CD14-positive monocyte (primary cell): ENCODE results near the gene NEK9. TPM values are rescaled to one million over a fixed set of nuclear protein-coding genes. Genes with fewer than 3 reads are reported as not detected.

Experiments
- DNase-seq, 3 donors: peaks; one replicate each; pipeline ENCODE4 v3.0.0-alpha.2; 2011 to 2022
- H2AFZ ChIP-seq: 2 replicates; pipeline ENCODE4 v1.6.0; 2012; ENCODE audit warnings: mild to moderate bottlenecking, low read depth, low read length, inconsistent platforms; ENCODE audit not compliant: insufficient read depth, poor library complexity, severe bottlenecking
- H3K27ac ChIP-seq, 2 donors: 1 replicate in 1 of 2; 2 replicates in 1 of 2; pipeline ENCODE4 v1.5.1; 2012 to 2013; ENCODE audit warnings: low read length in 2 of 2, control low read depth in 1 of 2, inconsistent platforms in 1 of 2, low read depth in 1 of 2, mild to moderate bottlenecking in 1 of 2
- H3K27me3 ChIP-seq, 2 donors: one replicate each; pipeline versions ENCODE4 v1.6.0 to v1.6.1; 2011 to 2013; ENCODE audit warnings: low read length in 2 of 2; ENCODE audit not compliant: control insufficient read depth in 2 of 2, insufficient read depth in 2 of 2
- H3K36me3 ChIP-seq, 2 donors: replicated peaks in 1 of 2; 1 replicate in 1 of 2; 2 replicates in 1 of 2; pipeline versions ENCODE4 v1.5.1 to v1.6.1; 2012 to 2013; ENCODE audit warnings: low read length in 2 of 2, control low read depth in 1 of 2, inconsistent platforms in 1 of 2, mild to moderate bottlenecking in 1 of 2; ENCODE audit not compliant: insufficient read depth in 2 of 2, control insufficient read depth in 1 of 2
- H3K4me1 ChIP-seq, 2 donors: 1 replicate in 1 of 2; 2 replicates in 1 of 2; pipeline versions ENCODE4 v1.5.1 to v1.6.1; 2012 to 2013; ENCODE audit warnings: low read length in 2 of 2, control low read depth in 1 of 2, inconsistent platforms in 1 of 2, mild to moderate bottlenecking in 1 of 2, moderate library complexity in 1 of 2; ENCODE audit not compliant: insufficient read depth in 2 of 2, control insufficient read depth in 1 of 2
- H3K4me2 ChIP-seq: replicated peaks from 2 replicates; pipeline ENCODE3; 2012; ENCODE audit warnings: low read length, moderate library complexity, mild to moderate bottlenecking; ENCODE audit not compliant: poor library complexity, severe bottlenecking; ENCODE audit errors: extremely low read depth
- H3K4me3 ChIP-seq, 3 experiments: fragments of 200-600 bp in 1 of 3; sonication (generic) in 1 of 3; replicated peaks in 1 of 3; 1 replicate in 2 of 3; 2 replicates in 1 of 3; pipeline ENCODE4 v1.5.1; 2011 to 2013; ENCODE audit warnings: low read length in 3 of 3, mild to moderate bottlenecking in 3 of 3, control low read depth in 2 of 3, low read depth in 2 of 3, inconsistent platforms in 1 of 3, moderate library complexity in 1 of 3
- H3K79me2 ChIP-seq: 2 replicates; pipeline ENCODE4 v1.6.0; 2012; ENCODE audit warnings: mild to moderate bottlenecking, control low read depth, inconsistent platforms, low read length, moderate library complexity; ENCODE audit not compliant: insufficient read depth
- H3K9ac ChIP-seq: 2 replicates; pipeline ENCODE4 v1.6.0; 2017; ENCODE audit warnings: low read length, mild to moderate bottlenecking; ENCODE audit not compliant: insufficient read depth, poor library complexity, severe bottlenecking
- H3K9me3 ChIP-seq, 2 donors: replicated peaks in 1 of 2; 1 replicate in 1 of 2; 2 replicates in 1 of 2; pipeline versions ENCODE4 v1.5.1 to v1.6.1; 2012 to 2013; ENCODE audit warnings: low read length in 2 of 2, control low read depth in 1 of 2; ENCODE audit not compliant: control insufficient read depth in 1 of 2, insufficient read depth in 1 of 2
- H4K20me1 ChIP-seq: 2 replicates; pipeline ENCODE4 v1.6.0; 2012; ENCODE audit warnings: mild to moderate bottlenecking, low read length, control low read depth, moderate library complexity; ENCODE audit not compliant: insufficient read depth
- H3K27ac Mint-ChIP-seq, 7 donors: one replicate each; pipeline ENCODE4 v1.8.0; 2020; ENCODE audit warnings: mild to moderate bottlenecking in 7 of 7, mixed read lengths in 7 of 7, moderate library complexity in 6 of 7, inconsistent platforms in 2 of 7
- H3K27me3 Mint-ChIP-seq, 3 donors: one replicate each; pipeline ENCODE4 v1.8.0; 2021 to 2022; ENCODE audit warnings: low read depth in 3 of 3, mild to moderate bottlenecking in 3 of 3, mixed read lengths in 3 of 3, moderate library complexity in 3 of 3, inconsistent platforms in 1 of 3
- H3K36me3 Mint-ChIP-seq, 2 donors: one replicate each; pipeline ENCODE4 v1.8.0; 2020; ENCODE audit warnings: mixed read lengths in 2 of 2, inconsistent platforms in 1 of 2, mild to moderate bottlenecking in 1 of 2
- H3K4me1 Mint-ChIP-seq: one replicate; pipeline ENCODE4 v1.8.0; 2020; ENCODE audit warnings: mild to moderate bottlenecking, mixed read lengths
- H3K4me3 Mint-ChIP-seq, 2 donors: one replicate each; pipeline ENCODE4 v1.8.0; 2020; ENCODE audit warnings: mild to moderate bottlenecking in 2 of 2, mixed read lengths in 2 of 2, moderate library complexity in 1 of 2
- H3K9me3 Mint-ChIP-seq, 7 donors: one replicate each; pipeline ENCODE4 v1.8.0; 2020 to 2022; ENCODE audit warnings: mixed read lengths in 7 of 7, mild to moderate bottlenecking in 6 of 7, moderate library complexity in 6 of 7, inconsistent platforms in 2 of 7
- CTCF ChIP-seq: fragments of 200-600 bp; IDR thresholded peaks from one replicate; pipeline ENCODE4 v1.8.0; 2022; ENCODE audit warnings: antibody characterized with exemption, mild to moderate bottlenecking
- WGBS: methylation state at CpG from one replicate; pipeline ENCODE4 v1.1.5; 2013; ENCODE audit warnings: missing lambda C conversion rate; ENCODE audit not compliant: insufficient coverage; 5-methylcytosine and 5-hydroxymethylcytosine counted together
- intact Hi-C, 2 donors: fragments of 100-400 bp; cut with micrococcal nuclease; formaldehyde crosslinking; loops; one replicate each; pipeline versions ENCODE4 v1.15.0 to v1.15.1; 2023
- polyA plus RNA-seq, 3 donors: library from polyadenylated mRNA; depleted of rRNA in 1 of 3; unstranded in 2 of 3; stranded (reverse) in 1 of 3; fragments of 300-500 nt in 2 of 3; fragments of >200 nt in 1 of 3; fragmentation: Illumina TruSeq in 2 of 3; gene quantifications; 1 replicate in 2 of 3; 2 replicates in 1 of 3; pipeline ENCODE4 v1.2.3, GENCODE V29; 2012 to 2021

The NEK9 gene
- polyA plus RNA-seq, 3 donors, result 8.9 to 27.8 (median 10.1) TPM

GRCh38 chr14:75132382-75133086, 5.7 kb upstream of the NEK9 start:
- peaks cover 38 to 68% of the 10 kb centered on the region in 2 donors for H3K36me3 Mint-ChIP-seq
- H3K27me3 ChIP-seq, result no peaks in the 10 kb centered on the region
- no peak overlapping the region for H3K9ac ChIP-seq
- intact Hi-C loops, result loop anchor here (2.0 to 5.0 kb wide), 3 partner anchors 150 to 355 kb away; no protein-coding TSS in a partner anchor
- H3K4me3 Mint-ChIP-seq, result no peak overlapping the region
- H3K9me3 Mint-ChIP-seq, result no peaks in the 10 kb centered on the region
- peak overlapping the region in 6 of 7 donors; percentile 24 to 78 (median 55) for H3K27ac Mint-ChIP-seq
- no peak overlapping the region for H3K27ac ChIP-seq
- peaks cover 25 to 30% of the 10 kb centered on the region in 2 donors for H3K36me3 ChIP-seq
- H3K79me2 ChIP-seq, result peaks cover 76% of the 10 kb centered on the region
- H3K4me1 ChIP-seq, result peaks cover 10 to 13% of the 10 kb centered on the region in 2 donors
- no peaks in the 10 kb centered on the region for H3K9me3 ChIP-seq
- H4K20me1 ChIP-seq, result no peaks in the 10 kb centered on the region
- H3K4me1 Mint-ChIP-seq, result peaks cover 14% of the 10 kb centered on the region
- no peak overlapping the region for H3K4me3 ChIP-seq
- no peaks in the 10 kb centered on the region for H3K27me3 Mint-ChIP-seq
- WGBS, result no CpG with 5 or more reads among the region's 4 CpGs
- DNase-seq, result peak; percentile 64 to 85 (median 74)
- H2AFZ ChIP-seq, result no peak overlapping the region
- peak; percentile 69 for TF ChIP-seq CTCF
- no peak overlapping the region for H3K4me2 ChIP-seq

GRCh38 chr14:75128596-75128990, 1.7 kb upstream of the NEK9 start:
- Histone ChIP-seq H3K27ac (no peak overlapping the region), H3K36me3 (peaks cover 2 to 8% of the 10 kb centered on the region in 2 donors), H3K9ac (no peak overlapping the region), H4K20me1 (no peaks in the 10 kb centered on the region), H3K9me3 (no peaks in the 10 kb centered on the region), H3K4me3 (no peak overlapping the region), H2AFZ (no peak overlapping the region), H3K27me3 (no peaks in the 10 kb centered on the region), H3K4me1 (peaks cover 40 to 51% of the 10 kb centered on the region in 2 donors), H3K79me2 (peaks cover 74% of the 10 kb centered on the region), H3K4me2 (no peak overlapping the region)
- H3K4me1 Mint-ChIP-seq, result peaks cover 48% of the 10 kb centered on the region
- H3K36me3 Mint-ChIP-seq, result peaks cover 16 to 39% of the 10 kb centered on the region in 2 donors
- no peak for TF ChIP-seq CTCF
- no peak overlapping the region for H3K4me3 Mint-ChIP-seq
- 100% methylated on average over 4 of the region's 5 CpGs for WGBS
- H3K9me3 Mint-ChIP-seq, result no peaks in the 10 kb centered on the region
- no peak for DNase-seq
- H3K27me3 Mint-ChIP-seq, result no peaks in the 10 kb centered on the region
- intact Hi-C loops, result loop anchor here in 1 of 2 donors (10.0 kb wide), 1 partner anchor 296 kb away; the partner anchor contains the start of gene JDP2
- peak overlapping the region in 1 of 7 donors; percentile 10 for H3K27ac Mint-ChIP-seq
